NCI-H2227 treated with DMSO at 0.1 percent for 48 hours (cell line): ENCODE measurements around the gene C5AR1.
"Not testable (repeated sequence)": the region's sequence is repeated elsewhere in the genome, so short reads cannot be mapped to it uniquely, and the experiment has no call there.

Experiments used
- DNase-seq: peaks from one replicate; lab custom pipeline; 2025; lab: John Stamatoyannopoulos, UW

Gene C5AR1

DNA sequence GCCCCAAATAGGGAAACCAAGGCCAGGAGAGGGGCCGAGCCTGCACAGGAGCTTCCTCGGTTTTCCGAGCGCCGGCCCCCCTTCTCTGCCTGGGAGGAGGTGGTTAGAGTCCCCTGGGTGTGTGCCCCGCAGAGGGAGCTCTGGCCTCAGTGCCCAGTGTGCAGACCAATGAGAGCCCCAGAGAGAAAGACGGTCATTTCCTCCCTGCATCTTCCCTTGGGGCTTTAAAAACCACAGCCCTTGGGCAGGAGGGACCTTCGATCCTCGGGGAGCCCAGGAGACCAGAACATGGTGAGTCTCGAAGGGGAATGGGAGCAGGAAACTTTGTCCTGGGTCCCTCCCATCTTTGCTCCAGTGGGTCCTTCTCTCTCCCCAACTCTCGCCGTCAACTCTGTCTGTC, at the start of gene C5AR1:
TSS of gene C5AR1 (plus strand) at position 254 of the 400 bp plus-strand sequence. CDS start at position 289, 35 bp downstream.
- no peak for DNase-seq

DNA sequence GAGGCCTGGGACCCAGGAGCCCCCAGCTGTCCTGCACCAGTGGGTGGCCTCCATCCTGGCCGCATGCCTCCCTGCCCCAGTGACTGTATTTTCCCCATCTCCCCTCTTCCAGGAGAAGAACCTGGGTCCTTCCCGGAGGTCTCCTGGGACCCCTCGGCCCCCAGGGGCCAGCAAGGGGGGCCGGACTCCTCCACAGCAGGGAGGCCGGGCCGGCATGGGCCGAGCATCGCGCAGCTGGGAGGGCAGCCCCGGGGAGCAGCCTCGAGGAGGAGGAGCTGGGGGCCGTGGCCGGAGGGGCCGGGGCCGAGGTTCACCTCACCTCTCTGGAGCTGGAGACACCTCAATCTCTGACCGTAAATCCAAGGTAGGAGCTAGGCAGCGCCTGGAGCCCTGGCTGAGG, 49.2 kb upstream of the C5AR1 start:
- DNase-seq: no peak

DNA sequence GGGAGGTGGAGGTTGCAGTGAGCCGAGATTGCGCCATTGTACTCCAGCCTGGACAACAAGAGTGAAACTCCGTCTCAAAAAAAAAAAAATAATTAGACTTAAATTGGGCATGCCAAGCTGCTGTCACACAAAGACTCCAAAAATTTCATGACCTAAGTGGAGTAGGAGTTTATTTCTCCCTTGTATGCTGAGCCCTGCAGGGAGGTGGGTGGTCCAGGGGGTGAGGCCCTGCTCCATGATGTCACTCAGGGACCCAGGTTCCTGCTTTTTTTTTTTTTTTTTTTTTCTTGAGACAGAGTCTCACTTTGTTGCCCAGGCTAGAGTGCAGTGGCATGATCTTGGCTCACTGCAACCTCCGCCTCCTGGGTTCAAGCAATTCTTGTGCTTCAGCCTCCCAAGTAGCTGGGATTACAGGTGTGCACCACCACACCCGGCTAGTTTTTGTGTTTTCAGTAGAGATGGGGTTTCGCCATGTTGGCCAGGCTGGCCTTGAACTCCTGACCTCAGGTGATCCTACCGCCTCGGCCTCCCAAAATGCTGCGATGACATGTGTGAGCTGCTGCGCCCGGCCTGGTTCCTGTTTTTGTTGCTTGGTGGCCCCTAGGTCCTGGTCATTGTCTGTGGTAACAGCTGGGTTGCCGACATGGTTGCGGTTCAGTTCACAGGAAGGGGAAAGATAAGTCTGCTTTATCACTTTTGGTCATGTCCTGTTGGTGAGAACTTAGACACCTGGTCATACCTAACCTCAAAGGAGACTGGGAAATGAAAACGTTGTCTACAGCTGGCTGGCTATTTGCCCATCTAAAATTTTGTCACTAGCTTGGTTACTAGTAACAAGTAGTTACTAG, 47.5 kb upstream of the C5AR1 start:
- not testable (repeated sequence) for DNase-seq

DNA sequence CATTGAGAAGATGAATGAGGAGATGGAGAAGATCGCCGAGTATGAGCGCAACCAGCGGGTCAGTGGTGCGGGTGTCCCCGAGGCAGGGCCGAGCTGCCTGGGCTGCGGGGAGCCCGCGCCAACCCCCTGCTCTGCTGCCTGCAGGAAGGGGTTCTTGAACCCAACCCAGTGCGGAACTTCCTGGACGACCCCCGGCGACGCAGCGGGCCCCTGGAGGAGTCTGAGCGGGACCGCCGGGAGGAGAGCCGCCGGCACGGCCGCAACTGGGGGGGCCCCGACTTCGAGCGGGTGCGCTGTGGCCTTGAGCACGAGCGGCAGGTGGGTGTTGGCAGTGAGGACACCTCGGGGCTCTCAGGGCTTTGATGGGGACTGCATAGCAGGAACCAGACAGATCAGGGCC, 45.0 kb upstream of the C5AR1 start:
- no peak for DNase-seq

DNA sequence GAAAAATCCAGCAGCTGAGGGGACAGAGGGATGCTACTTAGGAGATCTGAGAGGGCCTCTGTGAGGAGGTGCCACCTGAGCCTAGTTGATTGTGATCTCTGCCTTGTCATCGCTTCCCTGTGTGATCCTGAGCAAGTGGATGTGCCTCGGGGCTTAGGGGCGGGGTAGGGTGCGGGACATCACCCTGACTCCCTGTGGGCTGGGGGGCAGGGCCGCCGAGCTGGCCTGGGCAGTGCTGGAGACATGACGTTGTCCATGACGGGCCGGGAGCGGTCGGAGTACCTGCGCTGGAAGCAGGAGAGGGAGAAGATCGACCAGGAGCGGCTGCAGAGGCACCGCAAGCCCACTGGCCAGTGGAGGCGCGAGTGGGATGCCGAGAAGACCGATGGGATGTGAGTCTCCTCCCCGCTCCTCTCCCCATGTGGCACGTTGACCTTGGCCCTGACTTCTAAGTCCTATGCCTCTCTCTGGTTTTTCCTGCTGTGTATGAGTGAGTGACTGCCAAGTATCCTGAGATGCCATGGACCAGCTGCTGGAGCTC, 43.2 kb upstream of the C5AR1 start:
- no peak for DNase-seq

DNA sequence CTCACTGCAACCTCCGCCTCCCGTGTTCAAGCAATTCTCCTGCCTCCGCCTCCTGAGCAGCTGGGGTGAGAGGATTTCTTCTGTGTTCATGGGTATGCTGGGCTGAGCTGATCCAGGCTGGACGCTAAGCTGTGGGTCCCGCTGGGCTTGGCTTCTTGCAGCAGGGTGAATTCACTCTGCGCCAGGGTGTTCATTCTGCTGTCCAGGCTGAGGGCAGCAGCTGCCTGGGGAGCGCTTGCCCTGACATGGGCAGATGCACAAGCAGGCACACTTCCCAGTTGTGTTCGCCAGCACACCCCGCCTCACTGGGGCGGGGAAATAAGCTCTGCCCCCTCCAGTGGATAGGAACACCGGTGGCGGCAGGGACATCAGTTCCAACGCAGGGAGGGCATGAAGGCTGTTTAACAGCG, 42.3 kb upstream of the C5AR1 start:
- DNase-seq: no peak

DNA sequence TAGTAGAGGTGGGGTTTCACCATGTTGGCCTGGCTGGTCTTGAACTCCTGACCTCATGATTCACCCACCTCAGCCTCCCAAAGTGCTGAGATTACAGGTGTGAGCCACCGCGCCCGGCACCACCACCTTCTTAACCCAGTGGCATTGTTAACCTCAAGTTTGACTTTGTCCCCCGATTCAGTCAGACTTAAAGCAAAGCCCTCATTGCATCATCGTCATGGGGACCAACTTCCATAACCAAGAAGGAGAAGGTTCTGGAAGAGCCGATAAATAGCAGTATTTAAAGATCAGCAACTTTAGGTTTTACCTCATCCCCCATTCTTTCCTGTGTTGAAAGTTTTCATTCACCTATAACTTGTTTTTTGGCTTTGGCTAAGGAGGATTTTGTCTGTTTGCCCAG, 41.6 kb upstream of the C5AR1 start:
- DNase-seq: no peak

DNA sequence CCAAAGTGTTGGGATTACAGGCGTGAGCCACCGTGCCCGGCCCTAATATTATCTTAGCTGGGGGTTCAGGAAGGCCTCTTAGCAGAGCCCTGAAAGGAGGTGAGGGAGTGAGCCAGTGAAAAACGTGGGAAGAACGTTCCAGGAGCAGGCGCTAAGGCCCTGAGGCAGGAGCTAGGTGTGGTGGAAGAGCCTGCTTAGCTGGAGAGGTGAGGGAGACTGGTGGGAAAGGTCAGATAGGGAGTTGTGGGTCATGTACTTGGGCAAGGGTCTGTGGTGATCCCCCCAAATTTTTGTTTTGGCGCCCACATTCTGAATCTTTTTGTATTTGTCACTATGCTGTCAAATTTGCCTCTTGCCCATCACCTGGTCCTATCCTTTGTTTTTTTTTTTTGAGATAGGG, 40.1 kb upstream of the C5AR1 start:
- DNase-seq: no peak

DNA sequence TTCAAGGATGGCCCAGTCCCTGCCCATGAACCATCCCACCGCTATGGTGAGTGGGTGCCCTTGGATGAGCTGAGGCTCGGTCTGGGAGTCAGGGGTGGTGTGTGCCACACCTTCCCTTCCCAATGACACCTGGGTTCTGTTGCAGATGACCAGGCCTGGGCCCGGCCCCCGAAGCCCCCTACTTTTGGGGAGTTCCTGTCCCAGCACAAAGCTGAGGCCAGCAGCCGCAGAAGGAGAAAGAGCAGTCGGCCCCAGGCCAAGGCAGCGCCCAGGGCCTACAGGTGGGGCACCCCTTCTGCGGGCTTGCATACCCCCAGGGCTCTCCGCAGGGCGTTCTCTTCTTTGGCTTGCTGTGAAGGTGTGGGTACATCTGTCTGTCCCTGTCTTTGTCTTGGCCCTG, 39.3 kb upstream of the C5AR1 start:
- no peak for DNase-seq

DNA sequence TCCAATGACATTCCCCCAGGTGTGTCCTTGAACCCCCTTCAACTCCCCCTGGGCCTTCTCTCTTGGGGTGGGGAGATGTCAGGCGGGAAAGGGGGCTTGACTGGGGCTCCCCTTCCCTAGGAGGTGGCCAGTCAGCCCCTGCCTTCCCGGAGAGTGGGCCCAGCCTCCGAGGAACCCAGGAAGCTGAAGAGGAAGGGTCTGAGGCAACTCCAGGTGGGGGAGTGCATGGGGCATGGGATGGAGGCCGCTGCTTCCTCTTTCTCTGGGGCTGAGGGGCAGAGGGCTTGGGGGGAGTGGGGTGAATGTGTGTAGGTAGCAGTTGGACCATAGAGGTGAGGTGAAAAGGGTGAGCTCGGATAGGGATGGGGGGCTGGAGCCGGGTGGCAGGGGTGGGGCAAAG, 37.7 kb upstream of the C5AR1 start:
- no peak for DNase-seq

DNA sequence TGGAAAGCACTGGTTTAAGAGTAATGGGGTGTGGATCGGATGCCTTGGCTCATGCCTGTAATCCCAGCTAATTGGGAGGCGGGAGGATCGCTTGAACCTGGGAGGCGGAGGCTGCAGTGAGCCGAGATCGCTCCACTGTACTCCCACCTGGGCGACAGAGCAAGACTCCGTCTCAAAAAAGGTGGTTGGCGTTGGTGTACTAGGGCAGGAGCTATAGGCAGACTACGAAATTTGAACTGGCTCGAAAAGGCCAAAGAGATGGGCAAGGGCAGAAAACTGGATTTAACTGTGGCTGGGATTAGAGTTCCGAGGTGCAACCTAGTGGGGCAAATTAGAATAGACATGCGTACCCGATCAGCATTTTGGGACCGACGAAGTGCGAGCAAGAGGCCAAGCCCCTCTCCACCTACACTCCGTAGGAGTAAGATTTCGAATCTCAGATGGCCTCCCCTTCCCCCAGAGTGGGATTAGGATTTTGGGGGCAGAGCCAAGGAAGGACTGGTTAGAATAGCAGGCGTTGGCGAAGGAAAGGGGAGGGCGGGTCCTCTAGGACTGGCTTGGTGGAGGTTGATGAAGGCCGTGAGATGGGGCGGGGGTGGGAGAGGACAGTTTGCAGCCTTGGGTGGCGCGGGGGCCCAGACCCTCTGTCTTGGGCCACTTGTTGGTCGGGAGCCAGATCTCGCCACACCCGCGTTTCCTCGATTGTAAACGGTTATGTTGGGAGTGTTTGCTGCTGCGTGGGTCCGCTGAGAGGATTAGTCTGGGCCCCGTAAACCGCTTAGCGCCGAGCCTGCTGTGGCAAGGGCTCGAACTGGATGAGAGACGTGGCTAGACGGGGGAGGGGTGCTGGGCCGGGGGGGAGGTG, 37.0 kb upstream of the C5AR1 start:
- DNase-seq: peak; percentile 58

DNA sequence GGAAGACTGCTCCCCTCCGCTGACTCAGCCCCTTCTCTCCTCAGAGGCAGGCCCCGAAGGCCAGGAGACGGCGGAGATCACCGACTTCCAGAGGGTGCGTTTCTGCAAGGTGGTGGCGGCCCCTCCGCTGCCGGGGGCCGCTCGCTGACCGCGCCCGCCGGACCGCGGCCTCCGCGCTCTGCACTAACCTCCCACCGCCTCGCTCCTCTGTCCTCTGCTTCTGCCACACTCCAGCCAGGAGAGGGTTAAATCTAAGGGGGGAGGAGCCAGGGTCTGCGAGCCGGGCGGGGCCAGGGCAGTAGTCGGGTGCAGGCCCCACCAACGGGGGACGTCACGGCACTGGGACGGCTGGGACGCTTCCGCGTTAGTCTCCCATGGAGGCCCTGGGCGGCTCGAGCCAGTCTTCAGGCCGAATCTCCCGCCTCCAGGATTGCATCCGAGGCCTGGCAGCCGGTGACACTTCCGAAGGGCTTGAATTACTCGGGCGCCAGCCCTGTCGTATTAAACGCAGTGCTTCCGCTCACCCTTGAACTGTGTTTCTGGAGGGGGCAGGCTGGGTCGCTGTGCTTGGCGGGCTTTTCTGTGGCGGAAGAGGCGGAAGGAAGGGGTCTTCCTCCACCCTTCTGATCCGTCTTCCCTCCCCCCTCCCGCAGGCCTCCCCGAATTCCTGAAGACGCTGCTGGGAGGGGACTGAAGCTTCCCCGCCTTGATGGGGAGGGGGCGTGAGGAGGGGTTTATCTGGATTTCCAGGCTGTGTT, 36.2 kb upstream of the C5AR1 start:
- peak; percentile 87 for DNase-seq

DNA sequence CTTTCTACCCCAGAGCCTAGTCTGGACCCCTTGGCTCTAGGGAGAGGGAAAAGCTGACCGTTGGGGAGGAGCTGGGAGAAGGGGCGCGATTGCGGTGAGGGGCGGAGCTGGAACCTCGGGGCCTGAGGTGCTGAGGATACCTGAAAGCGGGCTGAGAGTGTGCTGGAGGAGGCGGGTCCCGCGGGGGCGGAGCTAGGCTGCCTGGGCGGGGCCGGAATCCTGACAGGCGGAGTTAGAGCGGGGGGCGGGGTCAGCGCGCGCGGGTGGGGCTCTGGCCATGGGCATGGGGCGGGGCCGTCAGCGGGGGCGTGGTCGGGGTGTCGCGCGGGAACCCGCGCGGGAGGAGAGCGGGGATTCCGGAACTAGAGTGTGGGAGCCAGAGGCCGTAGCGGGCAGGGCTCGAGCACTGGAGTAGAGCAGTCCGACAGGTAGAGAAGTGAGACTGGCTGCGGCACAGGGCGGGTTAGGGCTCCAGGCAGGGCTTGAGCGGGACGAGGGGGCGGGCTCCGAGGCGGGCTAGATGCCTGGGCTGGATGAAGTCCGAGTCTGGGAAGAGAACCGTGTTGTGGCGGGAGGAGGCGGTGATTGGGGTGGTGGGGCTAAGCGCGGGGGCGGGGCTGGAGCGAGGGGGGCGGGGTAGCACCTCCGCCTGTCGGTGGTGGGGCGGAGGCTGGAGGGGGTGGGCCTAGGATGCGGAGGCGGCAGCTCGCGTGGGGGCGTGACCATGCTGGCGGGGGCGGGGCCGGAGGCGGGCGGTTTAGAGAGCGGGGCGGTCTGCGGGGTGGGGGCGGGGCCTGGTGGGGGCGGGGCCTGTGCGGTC, 35.4 kb upstream of the C5AR1 start, which contains the start of gene INAFM1:
TSS of gene INAFM1 (plus strand) at position 815 of the 820 bp plus-strand sequence. CDS start 35 bp downstream, outside the sequence.
- DNase-seq: peak; percentile 85

DNA sequence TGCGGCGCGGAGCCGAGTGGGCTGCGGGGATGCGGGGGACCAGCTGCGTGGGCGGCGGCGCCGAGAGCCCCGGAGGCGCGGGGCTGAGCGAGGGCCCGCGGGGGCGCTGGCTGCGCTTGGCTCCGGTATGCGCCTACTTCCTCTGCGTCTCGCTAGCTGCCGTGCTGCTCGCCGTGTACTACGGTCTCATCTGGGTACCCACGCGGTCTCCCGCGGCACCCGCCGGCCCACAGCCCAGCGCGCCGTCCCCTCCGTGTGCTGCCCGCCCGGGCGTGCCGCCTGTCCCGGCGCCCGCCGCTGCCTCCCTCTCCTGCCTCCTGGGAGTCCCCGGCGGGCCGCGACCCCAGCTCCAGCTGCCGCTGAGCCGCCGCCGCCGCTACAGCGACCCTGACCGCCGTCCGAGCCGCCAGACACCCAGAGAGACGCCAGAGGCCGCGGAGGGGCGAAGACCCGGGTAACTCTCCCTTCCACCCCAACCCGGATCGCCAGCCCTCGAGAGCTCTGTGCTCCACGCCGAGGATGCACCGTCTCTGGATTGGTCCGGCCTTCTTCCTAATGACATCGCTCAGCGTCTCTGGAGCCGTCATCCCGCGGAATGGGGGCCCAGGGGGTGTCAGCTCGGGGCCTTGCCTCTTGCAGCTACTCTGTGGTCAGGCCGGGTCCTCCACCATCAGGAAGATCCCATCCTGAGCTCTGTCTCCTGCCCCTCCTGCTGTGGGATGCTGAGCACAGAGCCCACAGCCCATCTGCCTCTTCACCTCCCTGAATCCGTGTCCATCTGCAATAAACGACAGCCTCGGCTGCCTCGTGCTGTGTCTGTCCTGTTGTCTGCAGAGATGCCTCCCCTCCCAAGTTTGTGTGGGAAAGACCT, 34.5 kb upstream of the C5AR1 start:
- DNase-seq: no peak

DNA sequence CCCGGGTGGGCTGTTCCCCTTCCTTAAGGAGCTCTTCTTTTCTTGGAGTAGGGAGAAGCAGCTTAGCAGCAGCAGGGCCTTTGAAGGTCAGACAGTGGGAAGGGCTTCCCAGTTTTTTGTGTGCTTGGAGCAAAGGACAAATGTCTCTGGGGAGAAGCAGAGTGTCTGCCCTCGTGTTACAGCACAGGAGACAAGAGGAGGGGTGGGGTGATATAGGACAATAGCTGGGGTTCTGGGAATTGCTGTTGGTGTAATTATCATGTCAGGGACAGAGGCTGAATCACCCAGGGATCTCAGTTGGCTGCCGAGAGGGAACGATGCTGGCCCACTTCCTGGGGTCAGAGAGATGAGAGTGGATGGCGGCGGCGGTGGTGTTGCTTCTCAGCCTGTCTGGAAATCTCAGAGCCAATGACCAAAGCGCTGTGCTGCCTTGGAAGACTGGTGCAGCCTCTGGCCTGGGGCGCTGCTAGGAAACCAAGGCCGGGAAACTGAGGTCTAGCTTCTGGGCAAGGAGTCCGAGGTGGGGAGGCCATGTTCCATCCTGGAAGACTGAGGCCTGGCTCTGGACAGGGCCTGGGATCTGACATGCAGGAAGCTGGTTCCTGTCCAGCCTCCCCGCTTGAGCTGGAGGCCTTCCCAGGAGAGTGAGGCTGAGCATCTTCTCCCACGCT, 33.7 kb upstream of the C5AR1 start:
- DNase-seq: no peak

DNA sequence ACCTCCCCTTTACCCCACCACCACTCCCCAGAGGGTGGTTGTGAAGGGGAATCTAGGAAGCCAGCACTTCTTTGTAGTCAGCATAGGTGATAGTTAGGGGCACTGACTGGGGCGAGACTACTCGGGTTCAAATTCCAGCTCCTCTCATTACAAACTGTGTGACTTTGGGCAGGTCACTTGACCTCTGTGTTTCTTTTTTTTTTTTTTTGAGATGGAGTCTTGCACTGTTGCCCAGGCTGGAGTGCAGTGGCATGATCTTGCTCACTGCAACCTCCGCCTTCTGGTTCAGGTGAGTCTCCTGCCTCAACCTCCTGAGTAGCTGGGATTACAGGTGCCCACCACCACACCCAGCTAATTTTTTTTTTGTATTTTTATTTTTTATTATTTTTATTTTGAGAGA, 33.1 kb upstream of the C5AR1 start:
- not testable (repeated sequence) for DNase-seq

DNA sequence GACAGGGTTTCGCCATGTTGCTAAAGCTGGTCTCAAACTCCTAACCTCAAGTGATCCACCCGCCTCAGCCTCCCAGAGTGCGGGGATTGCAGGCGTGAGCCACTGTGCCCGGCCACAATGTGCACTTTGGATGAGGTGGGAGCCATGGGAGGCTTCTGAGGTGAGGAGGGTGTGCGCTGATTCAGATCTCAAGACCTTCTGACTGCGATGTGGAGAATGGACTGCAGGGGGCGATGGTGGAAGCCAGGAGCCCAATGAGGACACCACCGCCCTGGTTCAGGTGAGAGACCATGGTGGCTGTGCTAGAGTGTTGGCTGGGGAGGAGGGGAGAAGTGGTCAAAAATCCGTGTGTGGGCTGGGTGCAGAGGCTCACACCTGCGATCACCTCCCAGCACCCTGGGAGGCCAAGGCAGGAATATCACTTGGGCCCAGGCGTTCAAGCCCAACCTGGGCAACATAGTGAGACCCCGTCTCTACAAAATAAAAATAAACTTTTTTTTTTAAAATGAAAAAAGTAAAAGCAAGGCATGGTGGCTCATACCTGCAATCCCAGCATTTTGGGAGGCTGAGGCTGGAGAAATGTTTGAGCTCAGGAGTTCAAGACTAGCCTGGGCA, 29.4 kb upstream of the C5AR1 start:
- no peak for DNase-seq

DNA sequence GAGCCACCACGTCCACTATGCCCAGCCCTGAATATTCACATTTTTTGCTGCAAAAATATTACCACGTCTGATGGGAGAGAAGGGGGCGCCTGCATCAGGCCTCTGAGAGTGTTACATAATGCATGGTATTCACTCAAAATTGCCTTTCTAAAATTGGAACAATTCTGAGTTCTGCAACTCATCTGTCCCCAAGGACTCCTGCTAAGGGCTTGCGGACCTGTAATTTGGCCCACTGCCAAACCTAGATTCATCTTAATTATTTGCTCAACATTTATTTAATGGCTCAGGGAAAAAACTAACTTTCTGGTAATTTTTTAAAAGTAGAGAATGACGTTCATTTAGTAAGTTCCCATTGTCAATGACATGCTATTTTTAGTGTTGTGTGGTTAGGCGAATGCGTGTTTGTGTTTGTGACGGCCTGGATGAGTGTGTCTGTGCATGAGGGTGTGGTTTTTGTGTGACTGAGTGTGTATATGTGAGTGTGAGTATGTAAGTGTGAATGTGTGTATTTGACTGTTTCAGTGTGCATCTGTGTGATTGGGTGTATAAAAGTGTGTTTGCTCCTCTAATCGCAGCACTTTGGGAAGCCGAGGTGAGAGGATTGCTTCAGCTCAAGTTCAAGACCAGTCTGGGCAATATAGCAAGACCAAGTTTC, 26.1 kb upstream of the C5AR1 start:
- DNase-seq: no peak
